CD4-positive, alpha-beta T cell treated with Interleukin-1 beta for 1 hour (primary cell): Measurements from ENCODE around the gene METTL25.

ENCODE experiments used
- DNase-seq, 2 donors: peaks; one replicate each; pipeline ENCODE4 v3.0.0-alpha.2; 2020 to 2022

Gene METTL25

GRCh38 chr12:82406651-82407050 is 48.3 kb downstream of the METTL25 start:
- no peak for DNase-seq

- DNase-seq, result no peak
Observed at GRCh38 chr12:82407481-82407880, 49.2 kb downstream of the METTL25 start.

DNA sequence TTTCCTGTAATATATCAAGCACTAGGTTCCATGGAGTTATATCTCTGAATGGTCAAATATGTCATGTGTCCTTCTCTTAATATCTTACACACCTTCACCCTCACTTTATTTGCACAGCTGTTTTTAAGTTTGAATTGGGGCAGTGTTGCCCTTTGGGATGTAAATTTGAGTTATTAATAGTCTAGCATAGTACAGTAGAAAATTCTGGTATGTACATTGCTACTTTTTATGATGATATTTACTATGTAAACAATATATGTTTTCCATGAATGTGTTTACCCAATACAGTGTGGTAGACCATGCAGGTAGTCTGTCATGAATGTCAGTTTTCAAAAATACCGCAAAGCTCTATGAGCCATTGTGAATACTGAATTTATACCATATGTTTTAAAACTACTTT is 50.5 kb downstream of the METTL25 start:
- no peak for DNase-seq

- DNase-seq, result no peak
Observed at GRCh38 chr12:82411546-82412230, 53.4 kb downstream of the METTL25 start.

GRCh38 chr12:82412246-82412645 is 53.9 kb downstream of the METTL25 start:
- no peak for DNase-seq

DNA sequence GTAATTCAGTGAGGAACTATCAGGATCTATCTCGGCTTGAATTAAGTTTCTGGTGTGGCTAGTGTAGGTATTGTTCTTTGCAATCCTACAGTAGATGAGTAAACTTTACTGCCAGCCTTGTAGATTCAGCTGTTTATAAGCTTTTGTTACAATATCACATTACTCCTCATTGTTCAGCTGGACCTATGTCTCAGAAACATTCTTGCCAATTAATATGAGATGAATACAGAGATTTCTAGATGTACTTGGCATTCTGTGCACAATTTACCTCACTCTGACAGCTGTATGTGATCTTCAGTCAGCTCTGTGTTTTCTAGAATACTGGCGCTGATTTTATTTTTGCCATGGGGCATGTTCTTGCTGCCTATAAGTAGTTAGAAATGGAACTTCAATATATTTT is 55.7 kb downstream of the METTL25 start:
- DNase-seq, result no peak

DNA sequence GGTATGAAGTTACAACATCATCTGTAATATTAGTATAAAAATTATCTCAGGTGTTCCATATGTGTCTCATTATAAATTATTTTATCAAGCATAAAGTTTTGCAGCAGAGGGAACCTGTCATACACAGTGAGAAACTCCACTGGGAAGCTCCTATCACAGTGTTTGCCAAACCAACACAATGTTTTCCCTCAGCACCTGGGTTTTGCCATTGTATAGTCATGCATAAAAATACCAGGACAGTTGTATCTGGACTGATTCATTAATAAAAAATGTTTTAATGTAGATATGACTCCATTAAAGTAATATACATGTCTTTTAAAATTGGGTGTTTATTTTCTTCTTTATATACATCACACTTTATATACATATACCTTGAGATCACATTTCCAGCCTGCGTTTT is 56.6 kb downstream of the METTL25 start:
- no peak for DNase-seq

DNA sequence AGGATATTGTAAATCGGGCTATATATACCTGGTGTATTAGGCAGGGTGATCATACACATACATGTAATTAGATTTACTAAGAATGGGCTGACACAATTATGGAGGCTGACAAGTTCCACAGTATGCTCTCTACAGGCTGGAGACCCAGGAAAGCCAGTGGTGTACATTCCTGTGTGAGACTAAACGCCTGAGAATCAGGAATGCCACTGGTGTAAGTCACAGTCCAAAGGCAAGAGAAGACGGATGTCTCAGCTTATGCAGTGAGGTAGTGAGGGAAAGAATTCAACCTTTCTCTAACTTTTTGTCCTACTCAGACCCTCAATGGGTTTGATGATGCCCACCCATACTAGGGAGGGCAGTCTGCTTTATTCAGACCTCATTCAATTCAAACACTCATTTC is 57.1 kb downstream of the METTL25 start:
- DNase-seq, result no peak

GRCh38 chr12:82425241-82425640 is 66.9 kb downstream of the METTL25 start:
- no peak for DNase-seq

- no peak for DNase-seq
Observed at GRCh38 chr12:82426081-82426480, 67.8 kb downstream of the METTL25 start.

- DNase-seq, result no peak
Observed at GRCh38 chr12:82426586-82426985, 68.3 kb downstream of the METTL25 start.

DNA sequence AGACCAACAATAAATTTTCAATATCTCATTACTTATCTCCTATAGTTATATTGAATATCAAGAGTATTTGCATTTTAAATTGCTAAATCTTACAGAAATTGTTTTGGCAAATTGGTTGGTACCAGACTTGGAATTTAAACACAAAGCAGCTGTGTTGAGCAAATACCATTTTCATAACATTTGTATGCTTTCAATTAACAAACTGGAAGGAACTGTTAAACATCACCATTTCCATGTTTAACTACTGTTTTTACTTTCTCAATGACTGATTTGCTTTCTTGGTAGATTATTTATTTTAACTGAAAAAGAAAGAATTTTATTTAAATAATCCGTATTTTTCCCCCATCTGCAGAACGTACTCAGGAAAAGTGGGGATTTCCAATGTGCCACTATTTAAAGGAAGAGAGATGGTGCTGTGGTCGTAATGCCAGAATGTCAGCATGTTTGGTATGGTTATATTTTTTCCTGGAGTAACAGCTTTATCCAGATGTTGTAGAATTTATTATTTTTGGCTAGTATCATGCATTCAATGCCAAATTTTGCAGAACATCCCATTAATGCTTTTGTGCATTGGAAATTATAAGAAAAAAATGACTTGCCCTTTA is 72.3 kb downstream of the METTL25 start:
- no peak for DNase-seq

DNA sequence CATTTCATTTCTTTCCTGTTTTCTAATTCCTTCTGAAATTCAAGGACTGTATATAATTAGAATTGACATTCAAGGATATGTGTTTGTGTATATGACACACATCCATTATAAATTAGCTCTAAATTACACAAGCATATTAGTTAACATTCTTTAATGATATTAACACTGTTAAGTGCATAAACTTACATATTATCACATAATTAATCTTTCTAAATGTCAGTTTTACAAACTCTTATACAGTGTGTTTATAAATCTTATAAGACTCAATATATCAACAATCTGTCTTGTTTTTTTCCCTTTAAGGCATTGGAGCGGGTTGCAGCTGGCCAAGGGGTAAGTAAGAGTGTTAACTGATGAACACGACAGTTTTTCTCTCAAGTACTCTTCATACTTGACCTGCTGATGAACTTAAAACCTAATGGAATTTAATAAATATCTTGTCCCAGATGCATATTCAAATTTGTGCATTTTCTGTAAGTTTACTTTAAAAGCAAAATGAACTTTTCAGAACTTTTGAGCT is 76.1 kb downstream of the METTL25 start:
- DNase-seq, result no peak

DNA sequence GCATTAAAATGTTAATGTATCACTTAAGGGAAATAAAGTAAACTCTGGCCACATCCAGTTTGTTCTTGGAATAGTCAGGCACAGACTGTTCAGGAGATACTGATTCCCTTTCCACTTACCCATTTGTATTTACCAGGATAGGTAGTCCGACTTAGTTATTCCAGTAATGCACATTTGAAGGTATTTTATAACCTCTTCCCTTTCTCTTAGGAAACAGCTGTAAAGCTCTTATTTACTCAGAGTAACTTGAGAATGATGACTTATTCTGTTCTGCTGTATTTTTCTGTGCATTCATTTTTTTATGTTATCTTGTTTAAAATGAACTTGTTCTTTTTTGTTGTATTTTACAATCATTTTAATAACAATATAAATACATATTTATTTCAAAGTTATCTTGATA is 78.0 kb downstream of the METTL25 start:
- no peak for DNase-seq

GRCh38 chr12:82437744-82438143 is 79.4 kb downstream of the METTL25 start:
- no peak for DNase-seq

GRCh38 chr12:82438356-82438755 is 80.0 kb downstream of the METTL25 start:
- DNase-seq, result no peak

DNA sequence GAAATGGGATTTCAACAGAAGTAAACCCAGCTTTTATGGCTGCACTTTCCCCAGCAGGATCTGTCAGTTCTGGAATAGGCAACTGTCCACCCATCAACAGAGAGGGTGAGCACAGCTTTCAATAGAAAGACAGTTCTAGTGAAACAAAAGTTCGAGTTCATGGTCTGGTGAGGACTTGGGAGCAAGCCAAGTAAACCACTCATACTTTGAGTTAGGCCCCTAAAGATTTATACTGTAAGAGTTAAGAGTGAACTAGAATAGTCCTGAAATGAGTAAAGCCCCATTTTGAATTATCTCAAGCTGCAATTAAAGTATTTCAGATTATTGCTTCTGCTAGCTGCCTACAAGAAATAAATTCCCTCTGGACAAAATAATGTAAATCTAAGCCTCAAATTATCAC is 82.6 kb downstream of the METTL25 start:
- DNase-seq, result no peak

- DNase-seq, result no peak
Observed at GRCh38 chr12:82448911-82449578, 90.7 kb downstream of the METTL25 start.

DNA sequence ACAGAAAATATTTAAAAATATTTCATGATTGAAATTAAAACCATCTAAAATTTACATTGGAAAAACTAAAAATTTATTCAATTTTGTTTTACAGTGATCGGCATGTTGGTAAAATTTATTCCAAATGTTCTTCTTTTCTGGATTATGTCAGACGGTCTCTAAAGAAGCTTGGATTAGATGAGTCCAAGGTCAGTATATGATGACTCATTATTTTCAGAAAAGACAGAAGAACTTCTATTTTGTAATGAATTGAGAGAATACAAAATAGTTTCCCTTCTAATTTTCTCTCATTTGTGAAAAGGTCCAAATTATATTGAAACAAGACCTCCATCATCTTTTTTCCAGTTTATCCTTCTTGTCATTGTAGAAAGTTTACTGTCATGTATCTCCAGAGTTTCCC is 98.3 kb downstream of the METTL25 start:
- DNase-seq, result no peak

- DNase-seq, result no peak
Observed at GRCh38 chr12:82458101-82458500, 99.8 kb downstream of the METTL25 start.

GRCh38 chr12:82461393-82461792 is 103.1 kb downstream of the METTL25 start:
- no peak for DNase-seq

GRCh38 chr12:82461836-82462235 is 103.5 kb downstream of the METTL25 start:
- no peak for DNase-seq

- DNase-seq, result no peak
Observed at GRCh38 chr12:82468563-82468962, 110.2 kb downstream of the METTL25 start.

DNA sequence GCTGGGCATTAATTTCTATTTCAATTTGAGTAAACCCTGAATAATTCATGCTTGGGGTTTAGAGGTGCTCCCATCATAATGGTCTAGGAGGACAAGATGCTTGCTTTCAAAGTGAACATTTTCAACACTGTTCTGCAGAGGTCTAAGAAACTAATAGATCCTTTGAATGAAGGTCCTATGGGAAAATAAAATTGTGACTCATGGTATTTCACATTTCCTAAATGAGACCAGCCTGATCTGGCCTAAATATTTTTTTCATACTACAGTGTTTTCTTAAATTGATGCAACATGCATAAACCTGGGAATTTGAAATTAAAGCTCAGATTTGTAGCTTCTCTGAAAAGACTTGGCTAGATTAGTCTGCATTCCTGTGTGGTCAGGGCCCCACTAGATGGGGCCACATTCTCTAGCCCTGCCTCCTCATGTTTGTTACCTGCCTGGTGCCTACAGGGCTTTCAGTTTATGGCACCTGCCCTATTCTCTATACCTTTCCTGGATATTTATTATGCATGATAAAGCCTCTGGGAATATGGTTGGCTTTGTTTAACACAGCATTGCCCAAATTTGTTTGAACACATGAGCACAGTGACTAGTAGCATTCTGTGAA is 112.7 kb downstream of the METTL25 start:
- DNase-seq, result no peak
